Measurements from ENCODE around the gene AADAT.

DNA sequence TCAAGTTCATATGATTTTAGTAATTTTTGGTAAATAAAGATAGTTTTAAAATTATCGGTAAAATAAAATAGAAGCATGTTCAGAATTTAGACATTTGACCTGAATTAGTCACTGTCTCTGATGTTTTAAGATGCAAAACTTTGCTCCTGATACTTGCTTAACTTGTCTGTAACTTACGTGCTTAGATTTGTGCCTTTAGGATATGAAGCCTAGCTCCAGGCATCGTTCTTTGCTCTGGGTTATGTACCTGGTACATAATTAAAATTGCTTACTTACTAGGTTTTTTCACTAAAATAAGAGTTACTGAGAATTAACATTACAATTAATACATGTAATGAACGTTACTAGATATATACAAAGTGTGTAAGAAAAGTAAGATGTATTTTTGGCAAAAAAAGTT lies 24.9 kb upstream of the AADAT start:
- TF ChIP-seq ETS1 (conservative IDR thresholded peaks at IDR 0.05; ENCODE audit: control insufficient read depth, low read depth, low read length) (no peak), NRF1 (conservative IDR thresholded peaks at IDR 0.05 in 1 of 2, IDR thresholded peaks at IDR 0.05 in 1 of 2) (no peak), XRCC5 (IDR thresholded peaks at IDR 0.05; ENCODE audit: low read depth, low read length) (no peak), NR2C2 (CRISPR knock-in tag; IDR thresholded peaks at IDR 0.05) (no peak), NR2C2 (tag; IDR thresholded peaks at IDR 0.05) (no peak), BCL6 (CRISPR knock-in tag; IDR thresholded peaks at IDR 0.05) (no peak)

All from K562 (cell line).